Testis (tissue), 2 donors: ENCODE results near the gene S100B.

ENCODE experiments used
- POLR2A ChIP-seq: fragments of 450-650 bp; IDR thresholded peaks from one replicate; pipeline ENCODE4 v1.6.1; 2017; ENCODE audit warnings: antibody characterized with exemption, mild to moderate bottlenecking, moderate library complexity
- TF ChIP-seq, protein P1 (sequence below), 3 experiments: fragments of 450-650 bp in 2 of 3; fragments of 200-600 bp in 1 of 3; sonication (generic) in 1 of 3; IDR thresholded peaks; one replicate each; pipeline ENCODE4 v1.5.1; 2016 to 2019; ENCODE audit warnings: antibody characterized with exemption in 3 of 3, mild to moderate bottlenecking in 2 of 3, moderate library complexity in 1 of 3

DNA sequence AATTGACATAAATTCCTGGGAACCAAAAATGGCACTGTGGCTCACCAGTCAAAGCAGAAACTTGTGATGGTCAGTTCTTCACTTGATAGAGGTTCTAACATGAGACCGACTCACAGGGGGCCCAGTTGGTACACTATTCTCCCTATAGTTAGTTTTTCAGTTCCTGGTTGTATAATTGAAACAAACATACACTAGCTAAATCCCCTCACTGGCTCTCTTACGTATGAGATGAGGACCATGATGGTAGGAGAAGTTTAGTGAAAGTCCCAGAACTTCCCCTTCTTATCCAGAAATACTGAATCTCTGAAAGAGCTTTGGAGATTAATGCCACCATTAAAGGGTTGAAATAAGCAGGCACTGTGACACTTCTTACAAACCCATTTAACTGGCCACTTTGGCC lies 2.8 kb upstream of the S100B start:
- TF ChIP-seq, protein P1, sequence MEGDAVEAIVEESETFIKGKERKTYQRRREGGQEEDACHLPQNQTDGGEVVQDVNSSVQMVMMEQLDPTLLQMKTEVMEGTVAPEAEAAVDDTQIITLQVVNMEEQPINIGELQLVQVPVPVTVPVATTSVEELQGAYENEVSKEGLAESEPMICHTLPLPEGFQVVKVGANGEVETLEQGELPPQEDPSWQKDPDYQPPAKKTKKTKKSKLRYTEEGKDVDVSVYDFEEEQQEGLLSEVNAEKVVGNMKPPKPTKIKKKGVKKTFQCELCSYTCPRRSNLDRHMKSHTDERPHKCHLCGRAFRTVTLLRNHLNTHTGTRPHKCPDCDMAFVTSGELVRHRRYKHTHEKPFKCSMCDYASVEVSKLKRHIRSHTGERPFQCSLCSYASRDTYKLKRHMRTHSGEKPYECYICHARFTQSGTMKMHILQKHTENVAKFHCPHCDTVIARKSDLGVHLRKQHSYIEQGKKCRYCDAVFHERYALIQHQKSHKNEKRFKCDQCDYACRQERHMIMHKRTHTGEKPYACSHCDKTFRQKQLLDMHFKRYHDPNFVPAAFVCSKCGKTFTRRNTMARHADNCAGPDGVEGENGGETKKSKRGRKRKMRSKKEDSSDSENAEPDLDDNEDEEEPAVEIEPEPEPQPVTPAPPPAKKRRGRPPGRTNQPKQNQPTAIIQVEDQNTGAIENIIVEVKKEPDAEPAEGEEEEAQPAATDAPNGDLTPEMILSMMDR (IDR thresholded peaks at IDR 0.05) = no peak
- no peak for TF ChIP-seq POLR2A
